HG02610 (cell line): ENCODE data around the gene SYPL1.

Source experiments
- ATAC-seq: cut with Tn5 transposase; IDR thresholded peaks from one replicate; pipeline ENCODE4 v1.9.1; 2021; ENCODE audit warnings: mild to moderate bottlenecking, moderate library complexity; ENCODE audit not compliant: unreplicated experiment

Gene SYPL1

GRCh38 chr7:106068986-106069385 lies 43.1 kb downstream of the SYPL1 start:
- ATAC-seq, result no peak

GRCh38 chr7:106068538-106068961 lies 43.6 kb downstream of the SYPL1 start:
- no peak for ATAC-seq

GRCh38 chr7:106067678-106068077 lies 44.4 kb downstream of the SYPL1 start:
- ATAC-seq, result no peak

- ATAC-seq, result no peak
These were observed 46.3 kb downstream of the SYPL1 start for GRCh38 chr7:106065575-106066500.

GRCh38 chr7:106064771-106065574 lies 47.1 kb downstream of the SYPL1 start:
- ATAC-seq, result no peak

- ATAC-seq, result no peak
These were observed 47.8 kb downstream of the SYPL1 start for GRCh38 chr7:106064316-106064715.

- no peak for ATAC-seq
These were observed 48.4 kb downstream of the SYPL1 start for GRCh38 chr7:106063692-106064091.

GRCh38 chr7:106063024-106063423 lies 49.1 kb downstream of the SYPL1 start:
- no peak for ATAC-seq

- ATAC-seq, result no peak
These were observed 49.6 kb downstream of the SYPL1 start for GRCh38 chr7:106062521-106062931.

GRCh38 chr7:106062006-106062405 lies 50.1 kb downstream of the SYPL1 start:
- ATAC-seq, result no peak

GRCh38 chr7:106061301-106061979 lies 50.7 kb downstream of the SYPL1 start:
- ATAC-seq, result no peak

GRCh38 chr7:106060394-106060920 lies 51.7 kb downstream of the SYPL1 start:
- ATAC-seq, result no peak

GRCh38 chr7:106059556-106059955 lies 52.6 kb downstream of the SYPL1 start:
- ATAC-seq, result no peak

- no peak for ATAC-seq
These were observed 53.2 kb downstream of the SYPL1 start for GRCh38 chr7:106058928-106059324.

GRCh38 chr7:106057962-106058927 lies 53.9 kb downstream of the SYPL1 start:
- peak; percentile 57 for ATAC-seq

GRCh38 chr7:106057204-106057961 lies 54.7 kb downstream of the SYPL1 start:
- ATAC-seq, result no peak

GRCh38 chr7:106056513-106057203 lies 55.5 kb downstream of the SYPL1 start:
- ATAC-seq, result peak; percentile 54

- ATAC-seq, result no peak
These were observed 57.1 kb downstream of the SYPL1 start for GRCh38 chr7:106054971-106055532.
